ENCODE data around the gene GTF2I.
A peak's percentile ranks its signal among the peaks of the same experiment; 100 is the strongest.
"Not testable (repeated sequence)": the region's sequence is repeated elsewhere in the genome, so short reads cannot be mapped to it uniquely, and the experiment has no call there.

GTF2I gene

DNA sequence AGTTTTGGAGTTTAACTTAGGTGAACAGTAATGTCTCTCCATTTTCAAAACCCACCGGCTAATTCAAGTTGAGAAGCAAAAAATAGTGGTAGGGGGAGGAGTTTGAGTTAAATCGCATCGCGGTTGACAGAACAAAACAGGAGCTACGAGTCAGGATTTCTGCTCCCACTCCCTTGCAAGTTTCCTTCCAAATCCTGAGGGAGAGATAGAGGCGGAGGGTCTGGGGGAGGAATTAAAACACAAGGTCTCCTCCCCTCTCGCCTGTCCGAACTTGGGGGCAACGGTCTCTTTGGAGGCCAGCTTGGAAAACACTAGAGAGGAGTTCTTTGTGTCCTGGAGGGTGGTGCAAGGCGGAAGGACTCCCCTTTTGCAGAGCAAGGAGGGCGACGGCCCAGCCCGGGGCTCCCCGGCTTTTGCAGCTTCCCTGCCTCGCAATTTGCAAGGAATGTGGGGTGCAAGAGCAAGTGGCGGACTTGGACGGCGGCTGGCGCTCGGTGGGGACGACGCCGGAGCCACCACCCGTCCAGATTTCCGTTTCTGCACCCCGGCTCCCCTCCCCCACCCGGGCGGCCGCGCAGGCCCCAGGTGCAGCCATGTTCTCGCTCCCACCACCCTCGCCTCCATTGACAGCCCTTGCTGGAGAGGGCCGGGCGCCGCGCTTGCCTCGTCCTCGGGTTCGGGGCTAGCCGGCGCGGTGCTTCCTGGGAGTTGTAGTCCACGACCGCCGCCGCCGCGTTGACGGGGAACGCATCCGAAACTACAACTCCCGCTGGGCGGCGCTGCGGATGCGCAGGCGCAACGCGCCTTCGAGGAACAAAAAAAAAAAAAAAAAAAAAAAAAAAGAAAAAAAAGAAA is 454 bp upstream of the GTF2I start:
- DNase-seq, result peak; percentile 97

- peak; percentile 91 for DNase-seq
Observed at GRCh38 chr7:74658178-74659004, 873 bp downstream of the GTF2I start.

DNA sequence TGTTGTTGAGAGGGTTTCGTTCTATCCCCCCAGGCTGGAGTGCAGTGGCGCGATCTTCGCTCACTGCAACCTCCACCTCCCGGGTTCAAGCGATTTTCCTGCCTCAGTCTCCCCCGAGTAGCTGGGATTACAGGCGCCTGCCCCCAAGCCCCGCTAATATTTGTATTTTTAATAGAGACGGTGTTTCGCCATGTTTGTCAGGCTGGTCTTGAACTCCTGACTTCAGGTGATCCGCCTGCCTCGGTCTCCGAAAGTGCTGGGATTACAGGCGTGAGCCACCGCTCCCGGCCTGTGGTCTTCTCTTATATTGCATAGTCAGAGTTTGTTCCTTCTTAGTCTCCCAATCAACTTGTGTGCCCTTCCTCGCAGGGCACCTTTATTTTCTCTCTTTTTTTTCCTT is 2.7 kb downstream of the GTF2I start:
- not testable (repeated sequence) for DNase-seq

DNA sequence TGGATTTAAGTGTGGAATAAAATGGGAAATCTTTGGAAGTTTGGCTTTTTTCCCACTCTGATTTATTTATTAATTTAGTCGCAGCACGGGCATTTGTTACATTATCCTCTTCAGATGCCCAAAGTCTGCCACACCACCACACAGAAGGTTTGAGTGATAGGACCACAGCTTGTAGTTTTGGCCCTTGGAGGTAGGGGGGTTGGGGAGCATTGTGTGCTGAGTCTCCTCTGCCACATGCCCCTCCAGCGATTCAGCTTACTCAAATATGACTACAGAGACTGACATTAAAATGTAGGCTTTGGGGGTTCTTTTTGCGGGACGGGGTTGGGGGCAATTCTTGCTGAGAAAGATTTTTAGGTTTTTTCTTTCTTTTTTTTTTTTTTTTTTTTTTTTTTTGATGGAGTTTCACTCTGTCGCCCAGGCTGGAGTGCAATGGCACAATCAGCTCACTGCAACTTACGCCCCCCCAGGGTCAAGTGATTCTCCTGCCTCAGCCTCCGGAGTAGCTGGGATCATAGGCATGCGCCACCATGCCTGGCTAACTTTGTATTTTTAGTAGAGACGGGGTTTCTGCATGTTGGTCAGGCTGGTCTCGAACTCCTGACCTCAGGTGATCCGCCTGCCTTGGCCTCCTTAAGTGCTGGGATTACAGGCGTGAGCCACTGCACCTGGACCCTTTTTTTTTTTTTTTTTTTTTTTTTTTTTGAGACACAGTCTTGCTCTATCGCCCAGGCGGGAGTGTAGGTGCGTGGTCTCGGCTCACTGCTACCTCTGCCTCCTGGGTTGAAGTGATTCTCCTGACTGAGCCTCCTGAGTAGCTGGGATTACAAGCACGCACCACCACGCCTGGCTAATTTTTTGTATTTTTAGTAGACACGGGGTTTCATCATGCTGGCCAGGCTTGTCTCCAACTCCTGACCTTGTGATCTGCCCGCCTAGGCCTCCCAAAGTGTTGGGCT is 4.6 kb downstream of the GTF2I start:
- not testable (repeated sequence) for DNase-seq

GRCh38 chr7:74665296-74665938 is 7.9 kb downstream of the GTF2I start:
- DNase-seq, result no peak

DNA sequence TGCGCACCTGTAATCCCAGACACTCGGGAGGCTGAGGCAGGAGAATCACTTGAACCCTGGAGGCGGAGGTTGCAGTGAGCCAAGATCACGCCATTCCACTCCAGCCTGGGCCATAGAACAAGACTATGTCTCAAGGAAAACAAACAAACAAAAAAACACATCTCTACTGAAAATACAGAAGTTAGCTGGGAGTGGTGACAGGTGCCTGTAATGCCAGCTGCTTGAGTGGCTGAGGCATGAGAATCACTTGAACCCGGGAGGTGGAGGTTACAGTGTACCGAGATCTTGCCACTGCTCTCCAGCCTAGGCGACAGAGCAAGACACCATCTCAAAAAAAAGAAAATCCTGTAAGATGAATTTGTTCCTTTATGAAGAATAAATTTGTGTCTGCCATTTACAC is 9.5 kb downstream of the GTF2I start:
- not testable (repeated sequence) for DNase-seq

DNA sequence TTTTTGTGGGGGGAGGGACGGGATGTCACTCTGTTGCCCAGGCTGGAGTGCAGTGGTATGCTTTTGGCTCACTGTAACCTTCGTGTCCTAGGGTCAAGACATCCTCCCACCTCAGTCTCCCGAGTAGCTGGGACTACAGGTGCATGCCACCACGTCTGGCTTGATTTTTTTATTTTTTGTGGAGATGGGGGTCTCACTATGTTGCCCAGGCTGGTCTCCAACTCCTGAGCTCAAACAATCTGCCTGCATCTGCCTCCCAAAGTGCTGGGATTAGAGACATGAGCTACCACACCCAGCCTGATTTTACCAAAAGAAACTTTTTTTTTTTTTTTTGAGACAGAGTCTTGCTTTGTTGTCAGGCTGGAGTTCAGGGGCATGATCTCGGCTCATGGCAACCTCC is 10.0 kb downstream of the GTF2I start:
- DNase-seq, result not testable (repeated sequence)

DNA sequence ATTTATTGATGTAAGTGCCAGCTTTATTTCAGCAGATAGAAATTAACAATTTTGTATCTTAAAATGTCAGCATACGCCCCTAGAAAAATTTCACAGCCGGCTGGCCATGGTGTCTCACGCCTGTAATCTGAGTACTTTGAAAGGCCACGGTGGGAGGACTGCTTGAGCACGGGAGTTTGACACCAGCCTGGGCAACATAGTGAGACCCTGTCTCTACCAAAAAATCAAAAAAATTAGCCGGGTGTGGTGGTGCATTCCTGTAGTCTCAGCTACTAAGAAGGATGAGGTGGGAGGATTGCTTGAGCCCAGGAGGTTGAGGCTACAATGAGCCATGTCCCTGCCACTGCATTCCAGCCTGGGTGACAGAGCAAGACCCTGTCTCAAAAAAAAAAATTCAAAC is 14.1 kb downstream of the GTF2I start:
- DNase-seq, result no peak

- no peak for DNase-seq
Observed at GRCh38 chr7:74672343-74672915, 14.9 kb downstream of the GTF2I start.

DNA sequence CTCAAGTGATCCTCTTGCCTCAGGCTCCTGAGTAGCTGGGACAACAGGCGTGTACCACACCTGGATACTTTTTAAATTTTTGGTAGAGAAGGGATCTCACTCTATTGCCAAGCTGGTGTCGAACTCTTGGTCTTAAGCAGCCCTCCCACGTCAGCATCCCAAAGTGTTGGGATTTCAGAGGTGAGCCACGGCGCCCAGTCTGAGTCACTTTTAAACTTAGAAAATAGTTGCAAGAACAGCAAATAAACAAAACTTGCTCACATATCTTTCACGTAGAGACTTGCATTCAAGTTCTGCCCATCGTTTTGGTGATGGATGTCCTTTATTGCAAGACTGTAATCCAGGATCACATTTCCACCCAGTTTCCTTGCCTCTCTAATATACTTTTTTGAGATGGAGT is 16.6 kb downstream of the GTF2I start:
- no peak for DNase-seq

DNA sequence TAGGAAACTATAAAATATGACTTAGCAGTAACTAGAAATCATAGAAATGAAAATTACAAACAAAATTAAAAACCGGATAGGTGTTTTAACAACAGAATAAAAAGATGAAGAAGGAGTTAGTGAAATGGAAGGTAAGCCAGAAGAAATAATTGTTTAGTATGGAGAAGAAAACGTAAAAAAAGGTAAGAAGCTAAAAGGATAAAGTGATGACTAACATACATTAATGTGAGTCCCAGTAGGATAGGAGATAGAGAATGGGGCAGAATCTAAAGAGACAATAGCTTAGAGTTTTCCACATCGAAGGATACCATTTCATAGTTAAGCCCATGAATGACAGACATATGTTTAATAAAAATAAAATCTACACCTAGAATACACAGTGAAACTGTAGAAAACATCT is 25.3 kb downstream of the GTF2I start:
- DNase-seq, result no peak

- DNase-seq, result no peak
Observed at GRCh38 chr7:74683799-74684198, 26.3 kb downstream of the GTF2I start.

DNA sequence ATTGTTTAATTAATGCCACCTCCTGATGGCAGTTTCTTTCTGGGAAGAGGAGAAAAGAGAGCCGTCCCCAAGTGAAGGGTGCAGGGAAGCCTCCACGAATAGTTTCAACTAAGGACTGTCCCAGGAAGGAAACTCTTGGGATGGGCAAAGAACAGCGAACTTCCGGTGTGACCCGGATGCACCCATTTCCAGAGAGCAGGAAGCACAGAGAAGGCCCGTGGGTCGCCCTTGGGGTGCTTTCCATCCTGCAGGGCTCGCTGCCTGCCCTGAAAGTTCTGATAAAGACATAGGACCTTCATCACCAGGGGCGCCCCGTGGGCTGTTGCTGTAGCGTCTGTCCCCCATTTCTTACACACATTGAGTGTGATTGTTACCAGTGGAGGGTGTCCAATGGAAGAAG is 27.0 kb downstream of the GTF2I start:
- DNase-seq, result no peak

DNA sequence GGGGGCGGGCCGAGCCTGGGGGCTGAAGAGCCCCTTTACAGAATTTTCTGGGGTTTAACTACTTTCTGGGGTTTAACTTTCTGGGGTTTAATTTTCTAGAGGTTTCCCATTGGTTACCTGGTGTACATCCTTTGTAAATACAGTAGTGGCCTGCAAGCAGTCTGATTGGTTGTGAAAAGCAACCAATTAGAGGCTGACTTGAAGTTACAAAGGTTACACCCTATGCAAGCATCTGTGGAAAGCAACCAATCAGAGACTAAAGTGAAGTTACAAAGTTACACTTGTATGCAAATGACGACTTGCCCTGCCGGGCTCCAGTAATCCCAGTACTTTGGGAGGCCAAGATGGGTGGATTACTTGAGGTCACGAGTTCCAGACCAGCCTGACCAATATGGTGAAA is 27.4 kb downstream of the GTF2I start:
- no peak for DNase-seq

GRCh38 chr7:74690474-74690873 is 33.0 kb downstream of the GTF2I start:
- DNase-seq, result no peak

- not testable (repeated sequence) for DNase-seq
Observed at GRCh38 chr7:74704419-74704818, 46.9 kb downstream of the GTF2I start.

GRCh38 chr7:74707238-74707637 is 49.7 kb downstream of the GTF2I start:
- no peak for DNase-seq

DNA sequence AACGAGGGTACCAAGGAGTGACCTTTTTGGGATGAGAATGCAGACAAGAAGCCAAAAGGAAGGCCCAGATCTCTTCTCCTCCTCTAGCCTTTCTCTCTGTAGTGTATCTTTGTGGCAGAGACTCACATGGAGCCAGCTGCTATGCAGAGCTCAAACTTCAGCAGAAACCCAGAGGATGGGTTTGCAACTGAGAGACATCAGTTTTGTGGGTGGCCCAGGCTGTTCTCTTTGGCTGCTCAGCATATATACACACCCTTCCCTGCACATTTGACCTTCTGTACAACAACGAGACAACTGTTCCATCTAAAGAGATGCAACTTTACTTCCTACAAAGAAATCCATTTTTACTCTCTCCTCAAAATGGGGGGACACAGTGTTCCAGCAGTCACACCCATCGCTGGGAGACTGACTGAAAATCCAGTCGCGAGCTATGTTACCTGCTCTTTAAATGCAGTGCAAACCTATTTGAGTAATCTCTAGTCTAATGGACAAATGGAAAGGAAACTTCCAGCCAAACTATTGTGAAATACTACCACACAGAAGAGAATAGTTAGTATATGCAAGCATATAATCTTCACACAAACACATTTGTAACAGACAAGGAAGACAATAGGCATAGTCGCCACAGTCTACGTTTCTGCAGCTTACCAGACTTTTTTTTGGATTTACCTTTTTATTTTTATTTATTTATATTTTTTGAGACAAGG is 51.2 kb downstream of the GTF2I start:
- no peak for DNase-seq

- peak; percentile 6 for DNase-seq
Observed at GRCh38 chr7:74709880-74710671, 52.6 kb downstream of the GTF2I start.

GRCh38 chr7:74713567-74713966 is 56.0 kb downstream of the GTF2I start:
- no peak for DNase-seq
